OCI-LY7 (cell line): Measurements from ENCODE around the gene CLPSL1.

Source experiments
- CTCF ChIP-seq: fragments of 200-600 bp; sonication (generic); conservative IDR thresholded peaks from 2 replicates; pipeline ENCODE4 v1.5.1; 2014; ENCODE audit warnings: mild to moderate bottlenecking, antibody characterized with exemption, low read length, moderate library complexity, mixed read lengths
- EZH2phosphoT487 ChIP-seq: fragments of 200-600 bp; sonication (generic); IDR thresholded peaks from 2 replicates; pipeline ENCODE4 v1.6.1; 2018; ENCODE audit warnings: low read depth, borderline replicate concordance, mild to moderate bottlenecking, mixed run types, antibody characterized with exemption, low read length, moderate library complexity, mixed read lengths

- no peak for TF ChIP-seq CTCF
- TF ChIP-seq EZH2phosphoT487: no peak
Measured at GRCh38 chr6:35784200-35784599, 3.4 kb downstream of the CLPSL1 start.
